ENCODE results near the gene ADARB1.

The ADARB1 gene

DNA sequence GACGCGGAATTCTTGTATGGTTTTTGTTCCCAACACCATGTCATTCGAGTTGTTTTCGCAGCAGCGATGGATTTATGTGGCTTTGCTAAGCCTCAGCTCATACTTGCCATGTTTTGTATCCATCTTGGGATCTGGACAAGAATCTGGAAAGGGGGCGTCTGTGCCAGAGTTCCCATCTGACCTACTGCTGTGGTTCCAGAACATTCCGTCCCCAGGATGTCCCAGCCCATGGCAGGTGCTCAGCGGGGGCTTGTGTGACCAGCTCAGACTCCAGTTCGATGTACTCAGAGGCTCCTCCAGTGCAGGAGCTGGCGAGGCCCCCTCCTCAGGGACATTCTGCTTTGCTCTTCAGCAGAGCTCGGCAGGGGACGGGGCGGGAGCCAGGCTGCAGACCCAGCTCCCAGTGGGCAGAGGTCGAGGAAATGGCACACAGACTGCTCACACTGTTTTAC lies 24.0 kb upstream of the ADARB1 start:
- Histone ChIP-seq H3K9ac (ENCODE audit: low read length) (no peak overlapping the region), H3K27ac (ENCODE audit: low read depth, low read length) (no peak overlapping the region)

DNA sequence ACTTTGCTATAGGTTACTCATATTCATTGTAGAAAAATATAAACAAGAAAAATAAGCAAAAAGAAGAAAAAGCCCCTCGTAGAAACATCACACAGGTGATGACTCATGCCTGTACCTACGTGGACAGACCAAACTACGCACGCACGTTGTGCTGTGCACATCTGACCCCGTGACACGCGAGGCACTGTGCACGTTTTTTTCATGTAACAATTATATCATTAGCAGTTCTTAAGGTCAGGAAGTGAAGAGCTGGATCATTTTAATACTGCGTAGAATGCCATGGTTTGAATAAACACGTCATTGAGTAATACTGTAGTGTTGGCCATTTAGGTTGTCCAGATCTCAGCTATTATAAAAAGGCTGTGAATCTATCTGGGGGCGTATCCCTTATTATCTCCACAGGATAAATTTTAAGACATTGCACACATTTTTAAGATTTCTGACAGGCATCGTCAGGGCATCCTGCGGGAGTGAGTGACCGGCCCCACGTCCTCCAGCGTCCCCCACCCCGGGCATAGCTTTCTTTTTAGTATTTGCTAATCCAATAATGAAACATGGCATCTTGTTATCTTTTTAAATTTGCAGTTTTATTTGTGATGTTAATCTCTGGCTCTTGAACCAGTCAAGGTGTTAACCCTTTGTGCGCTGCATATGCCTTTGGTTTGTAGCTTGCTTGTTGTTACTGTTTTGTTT lies 23.4 kb upstream of the ADARB1 start:
- TF ChIP-seq EZH2phosphoT487 (conservative IDR thresholded peaks at IDR 0.05; ENCODE audit: low read length): no peak
- TF ChIP-seq, protein P1, sequence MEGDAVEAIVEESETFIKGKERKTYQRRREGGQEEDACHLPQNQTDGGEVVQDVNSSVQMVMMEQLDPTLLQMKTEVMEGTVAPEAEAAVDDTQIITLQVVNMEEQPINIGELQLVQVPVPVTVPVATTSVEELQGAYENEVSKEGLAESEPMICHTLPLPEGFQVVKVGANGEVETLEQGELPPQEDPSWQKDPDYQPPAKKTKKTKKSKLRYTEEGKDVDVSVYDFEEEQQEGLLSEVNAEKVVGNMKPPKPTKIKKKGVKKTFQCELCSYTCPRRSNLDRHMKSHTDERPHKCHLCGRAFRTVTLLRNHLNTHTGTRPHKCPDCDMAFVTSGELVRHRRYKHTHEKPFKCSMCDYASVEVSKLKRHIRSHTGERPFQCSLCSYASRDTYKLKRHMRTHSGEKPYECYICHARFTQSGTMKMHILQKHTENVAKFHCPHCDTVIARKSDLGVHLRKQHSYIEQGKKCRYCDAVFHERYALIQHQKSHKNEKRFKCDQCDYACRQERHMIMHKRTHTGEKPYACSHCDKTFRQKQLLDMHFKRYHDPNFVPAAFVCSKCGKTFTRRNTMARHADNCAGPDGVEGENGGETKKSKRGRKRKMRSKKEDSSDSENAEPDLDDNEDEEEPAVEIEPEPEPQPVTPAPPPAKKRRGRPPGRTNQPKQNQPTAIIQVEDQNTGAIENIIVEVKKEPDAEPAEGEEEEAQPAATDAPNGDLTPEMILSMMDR (IDR thresholded peaks at IDR 0.05; ENCODE audit: insufficient read depth, low read length, poor library complexity, severe bottlenecking): no peak
- Histone ChIP-seq H3K9ac (ENCODE audit: low read length) (no peak overlapping the region), H3K9me2 (replicated peaks; ENCODE audit: insufficient read depth, low read length) (no peaks in the 10 kb centered on the region), H3K4me2 (ENCODE audit: low read depth, low read length, poor library complexity, severe bottlenecking) (no peak overlapping the region), H3K79me2 (ENCODE audit: insufficient read depth, low read length) (no peaks in the 10 kb centered on the region), H3K27ac (ENCODE audit: low read depth, low read length) (no peak overlapping the region), H2AFZ (ENCODE audit: low read depth, low read length, severe bottlenecking) (no peak overlapping the region), H3K36me3 (ENCODE audit: low read length) (no peaks in the 10 kb centered on the region), H3K4me3 (ENCODE audit: insufficient read depth, low read length, poor library complexity, severe bottlenecking) (no peak overlapping the region), H3K27me3 (ENCODE audit: low read length) (0 out of 2 replicates have a peak, but pooled peaks cover 3% of the 10 kb centered on the region), H3K9me3 (ENCODE audit: insufficient read depth, low read length) (peaks cover 9% of the 10 kb centered on the region; the same call in 1 of the 2 replicates), H4K20me1 (ENCODE audit: low read depth, low read length) (no peaks in the 10 kb centered on the region), H3F3A (ENCODE audit: insufficient read depth) (no peaks in the 10 kb centered on the region)

More for the DNA sequence above, 24.0 kb upstream of the ADARB1 start:
- Histone ChIP-seq H3K4me3 (ENCODE audit: insufficient read depth, low read length, poor library complexity, severe bottlenecking) (no peak overlapping the region), H3K9me3 (ENCODE audit: insufficient read depth, low read length) (peaks cover 11% of the 10 kb centered on the region; the same call in 1 of the 2 replicates), H3K9me2 (replicated peaks; ENCODE audit: insufficient read depth, low read length) (no peaks in the 10 kb centered on the region), H3F3A (ENCODE audit: insufficient read depth) (no peaks in the 10 kb centered on the region), H3K79me2 (ENCODE audit: insufficient read depth, low read length) (no peaks in the 10 kb centered on the region), H3K4me2 (ENCODE audit: low read depth, low read length, poor library complexity, severe bottlenecking) (no peak overlapping the region), H2AFZ (ENCODE audit: low read depth, low read length, severe bottlenecking) (no peak overlapping the region), H3K27me3 (ENCODE audit: low read length) (0 out of 2 replicates have a peak, but pooled peaks cover 3% of the 10 kb centered on the region), H4K20me1 (ENCODE audit: low read depth, low read length) (no peaks in the 10 kb centered on the region), H3K36me3 (ENCODE audit: low read length) (no peaks in the 10 kb centered on the region)
- TF ChIP-seq EZH2phosphoT487 (conservative IDR thresholded peaks at IDR 0.05; ENCODE audit: low read length): no peak

- no peaks in the 10 kb centered on the region for H3F3A ChIP-seq (ENCODE audit: insufficient read depth)
- no peaks in the 10 kb centered on the region for H4K20me1 ChIP-seq (ENCODE audit: low read depth, low read length)
- no peak overlapping the region for H3K27ac ChIP-seq (ENCODE audit: low read depth, low read length)
- H3K36me3 ChIP-seq (ENCODE audit: low read length): no peaks in the 10 kb centered on the region
- H3K9me2 ChIP-seq (replicated peaks; ENCODE audit: insufficient read depth, low read length): no peaks in the 10 kb centered on the region
- no peak overlapping the region for H3K9ac ChIP-seq (ENCODE audit: low read length)
- peaks cover 6% of the 10 kb centered on the region; the same call in 1 of the 2 replicates for H3K9me3 ChIP-seq (ENCODE audit: insufficient read depth, low read length)
- no peak for TF ChIP-seq EZH2phosphoT487 (conservative IDR thresholded peaks at IDR 0.05; ENCODE audit: low read length)
- H3K4me3 ChIP-seq (ENCODE audit: insufficient read depth, low read length, poor library complexity, severe bottlenecking): no peak overlapping the region
- H3K27me3 ChIP-seq (ENCODE audit: low read length): 0 out of 2 replicates have a peak, but pooled peaks cover 3% of the 10 kb centered on the region
- no peaks in the 10 kb centered on the region for H3K79me2 ChIP-seq (ENCODE audit: insufficient read depth, low read length)
- H2AFZ ChIP-seq (ENCODE audit: low read depth, low read length, severe bottlenecking): no peak overlapping the region
- no peak overlapping the region for H3K4me2 ChIP-seq (ENCODE audit: low read depth, low read length, poor library complexity, severe bottlenecking)
Measured at GRCh38 chr21:45051580-45052434, 22.6 kb upstream of the ADARB1 start.

DNA sequence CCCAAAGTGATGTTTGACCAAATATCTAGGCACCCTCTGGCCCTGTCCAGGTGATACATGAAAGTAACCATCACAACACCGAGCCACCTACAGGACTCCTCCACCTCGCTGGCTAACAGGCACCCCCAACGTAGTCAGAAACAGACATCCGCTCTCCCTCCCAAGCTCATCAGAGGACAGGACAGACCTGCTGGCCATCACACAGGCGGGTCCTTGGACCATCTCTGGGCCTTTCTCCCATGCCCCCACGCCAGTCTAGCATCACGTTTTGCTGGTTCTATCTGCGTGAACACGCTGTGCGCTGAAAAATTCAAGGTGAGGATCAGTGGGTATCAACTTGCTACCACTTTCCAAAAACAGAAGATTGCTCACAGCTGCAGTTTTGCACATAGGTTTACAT lies 21.4 kb upstream of the ADARB1 start:
- no peaks in the 10 kb centered on the region for H3K36me3 ChIP-seq (ENCODE audit: low read length)
- no peak overlapping the region for H3K4me2 ChIP-seq (ENCODE audit: low read depth, low read length, poor library complexity, severe bottlenecking)
- H3K79me2 ChIP-seq (ENCODE audit: insufficient read depth, low read length): no peaks in the 10 kb centered on the region
- H4K20me1 ChIP-seq (ENCODE audit: low read depth, low read length): no peaks in the 10 kb centered on the region
- H2AFZ ChIP-seq (ENCODE audit: low read depth, low read length, severe bottlenecking): no peak overlapping the region
- 0 out of 2 replicates have a peak, but pooled peaks cover 3% of the 10 kb centered on the region for H3K27me3 ChIP-seq (ENCODE audit: low read length)
- TF ChIP-seq, protein P1 (IDR thresholded peaks at IDR 0.05; ENCODE audit: insufficient read depth, low read length, poor library complexity, severe bottlenecking): no peak
- TF ChIP-seq EZH2phosphoT487 (conservative IDR thresholded peaks at IDR 0.05; ENCODE audit: low read length): no peak
- no peak overlapping the region for H3K4me3 ChIP-seq (ENCODE audit: insufficient read depth, low read length, poor library complexity, severe bottlenecking)
- H3K9ac ChIP-seq (ENCODE audit: low read length): no peak overlapping the region
- no peaks in the 10 kb centered on the region for H3F3A ChIP-seq (ENCODE audit: insufficient read depth)
- no peaks in the 10 kb centered on the region for H3K9me3 ChIP-seq (ENCODE audit: insufficient read depth, low read length)
- H3K27ac ChIP-seq (ENCODE audit: low read depth, low read length): no peak overlapping the region
- H3K9me2 ChIP-seq (replicated peaks; ENCODE audit: insufficient read depth, low read length): no peaks in the 10 kb centered on the region

Measured in SU-DHL-6 (cell line).